ENCODE data around the gene CENPX. TPM values are rescaled to one million over a fixed set of nuclear protein-coding genes. Genes with fewer than 3 reads are reported as not detected.
A peak's percentile ranks its signal among the peaks of the same experiment; 100 is the strongest.

Gene CENPX
- total RNA-seq, 1 donor from 2014 or later, result 69.3 TPM

GRCh38 chr17:82055965-82056728, 33.5 kb upstream of the CENPX start:
- H3K4me3 Mint-ChIP-seq, result no peak overlapping the region
- H3K27me3 Mint-ChIP-seq, result no peaks in the 10 kb centered on the region
- no peaks in the 10 kb centered on the region for H3K9me3 Mint-ChIP-seq
- H3K27ac Mint-ChIP-seq, result no peak overlapping the region
- TF ChIP-seq CTCF (conservative IDR thresholded peaks at IDR 0.05), result no peak
- H3K36me3 Mint-ChIP-seq, result no peaks in the 10 kb centered on the region
- DNase-seq (ENCODE audit: extremely low spot score, unreplicated experiment), result no peak
- H3K4me1 Mint-ChIP-seq (ENCODE audit: unreplicated experiment), result no peaks in the 10 kb centered on the region

DNA sequence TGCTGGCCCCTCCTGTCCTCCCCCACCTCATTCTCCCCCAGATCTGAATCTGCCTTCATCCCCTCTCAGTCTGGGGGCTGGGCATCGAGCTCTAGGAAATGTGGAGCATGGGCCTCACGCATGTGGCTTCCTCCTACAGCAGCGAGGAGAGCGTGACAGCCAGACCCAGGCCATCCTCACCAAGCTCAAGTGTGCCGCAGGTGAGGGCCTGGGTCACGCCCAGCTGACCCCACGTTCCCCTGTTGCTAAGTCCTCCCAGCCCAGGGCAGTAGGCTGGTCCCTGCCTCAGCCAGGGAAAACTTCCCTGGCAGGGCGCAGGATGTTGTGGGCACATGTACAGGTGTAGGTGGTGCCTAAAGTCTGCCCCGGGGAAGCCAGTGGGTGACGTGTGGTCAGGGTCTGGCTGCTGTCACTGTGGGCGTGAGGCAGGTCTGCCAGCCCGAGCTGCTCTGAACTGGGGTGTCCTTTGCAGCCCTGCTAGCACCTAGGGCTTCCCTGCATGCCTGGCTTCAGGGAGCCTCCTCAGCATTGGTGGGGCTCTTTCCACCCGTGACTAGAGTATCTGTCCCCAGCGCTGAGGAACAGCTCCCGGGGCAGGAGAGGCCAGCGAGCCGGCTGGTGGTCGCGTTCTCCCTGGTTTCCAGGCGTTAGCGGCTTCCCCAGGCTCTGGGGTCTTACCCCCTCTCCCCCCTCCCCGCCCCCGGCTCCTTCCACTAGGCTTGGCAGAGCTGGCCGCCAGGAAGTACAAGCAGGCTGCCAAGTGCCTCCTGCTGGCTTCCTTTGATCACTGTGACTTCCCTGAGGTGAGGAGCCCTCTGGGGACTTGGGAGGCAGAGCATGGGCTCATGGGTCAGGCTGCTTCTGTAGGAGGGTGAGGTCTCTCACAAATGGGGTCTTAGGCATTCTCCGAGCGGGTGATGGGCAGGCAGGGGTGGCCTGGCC, 32.6 kb upstream of the CENPX start:
- H3K4me3 Mint-ChIP-seq, result no peak overlapping the region
- no peak for TF ChIP-seq CTCF (conservative IDR thresholded peaks at IDR 0.05)
- H3K27me3 Mint-ChIP-seq, result no peaks in the 10 kb centered on the region
- no peaks in the 10 kb centered on the region for H3K36me3 Mint-ChIP-seq
- no peaks in the 10 kb centered on the region for H3K4me1 Mint-ChIP-seq (ENCODE audit: unreplicated experiment)
- no peak overlapping the region for H3K27ac Mint-ChIP-seq
- DNase-seq (ENCODE audit: extremely low spot score, unreplicated experiment), result no peak
- no peaks in the 10 kb centered on the region for H3K9me3 Mint-ChIP-seq

DNA sequence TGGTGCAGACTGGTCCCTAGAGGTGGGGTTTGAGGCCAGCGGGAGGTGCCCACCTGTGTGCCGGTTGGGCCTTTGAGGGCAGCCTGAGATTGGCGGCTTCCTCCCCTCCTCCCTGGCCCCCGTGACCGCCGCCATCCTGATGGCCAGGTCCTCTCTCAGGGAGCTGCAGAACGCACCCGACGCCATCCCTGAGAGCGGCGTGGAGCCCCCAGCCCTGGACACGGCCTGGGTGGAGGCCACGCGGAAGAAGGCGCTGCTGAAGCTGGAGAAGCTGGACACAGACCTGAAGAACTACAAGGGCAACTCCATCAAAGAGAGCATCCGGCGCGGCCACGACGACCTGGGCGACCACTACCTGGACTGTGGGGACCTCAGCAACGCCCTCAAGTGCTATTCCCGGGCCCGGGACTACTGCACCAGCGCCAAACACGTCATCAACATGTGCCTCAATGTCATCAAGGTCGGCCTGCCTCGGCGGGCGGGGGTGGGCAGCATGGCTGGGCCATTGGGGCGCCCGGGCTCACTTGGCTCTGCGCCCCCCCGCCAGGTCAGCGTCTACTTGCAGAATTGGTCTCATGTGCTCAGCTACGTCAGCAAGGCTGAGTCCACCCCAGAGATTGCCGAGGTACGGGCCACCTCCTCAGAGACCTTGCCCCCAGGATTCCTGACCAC, 31.8 kb upstream of the CENPX start:
- no peak for TF ChIP-seq CTCF (conservative IDR thresholded peaks at IDR 0.05)
- H3K4me3 Mint-ChIP-seq, result peak overlapping the region; percentile 52
- no peaks in the 10 kb centered on the region for H3K9me3 Mint-ChIP-seq
- no peaks in the 10 kb centered on the region for H3K4me1 Mint-ChIP-seq (ENCODE audit: unreplicated experiment)
- no peak overlapping the region for H3K27ac Mint-ChIP-seq
- no peak for DNase-seq (ENCODE audit: extremely low spot score, unreplicated experiment)
- H3K36me3 Mint-ChIP-seq, result no peaks in the 10 kb centered on the region
- H3K27me3 Mint-ChIP-seq, result no peaks in the 10 kb centered on the region

GRCh38 chr17:82053556-82054263, 31.0 kb upstream of the CENPX start:
- no peaks in the 10 kb centered on the region for H3K36me3 Mint-ChIP-seq
- H3K4me1 Mint-ChIP-seq (ENCODE audit: unreplicated experiment), result no peaks in the 10 kb centered on the region
- no peak for DNase-seq (ENCODE audit: extremely low spot score, unreplicated experiment)
- H3K4me3 Mint-ChIP-seq, result peak overlapping the region; percentile 81
- H3K27me3 Mint-ChIP-seq, result no peaks in the 10 kb centered on the region
- TF ChIP-seq CTCF (conservative IDR thresholded peaks at IDR 0.05), result no peak
- peak overlapping the region; percentile 43 for H3K27ac Mint-ChIP-seq
- no peaks in the 10 kb centered on the region for H3K9me3 Mint-ChIP-seq

- DNase-seq (ENCODE audit: extremely low spot score, unreplicated experiment), result no peak
- peak overlapping the region; percentile 81 for H3K4me3 Mint-ChIP-seq
- H3K4me1 Mint-ChIP-seq (ENCODE audit: unreplicated experiment), result no peaks in the 10 kb centered on the region
- H3K27ac Mint-ChIP-seq, result peak overlapping the region; percentile 43
- no peak for TF ChIP-seq CTCF (conservative IDR thresholded peaks at IDR 0.05)
- no peaks in the 10 kb centered on the region for H3K27me3 Mint-ChIP-seq
- no peaks in the 10 kb centered on the region for H3K9me3 Mint-ChIP-seq
- no peaks in the 10 kb centered on the region for H3K36me3 Mint-ChIP-seq
Measured at GRCh38 chr17:82053130-82053529, 30.5 kb upstream of the CENPX start.

All from type B pancreatic cell (in vitro differentiated cells).